ENCODE data around the gene DYRK4. TPM values are rescaled to one million over a fixed set of nuclear protein-coding genes. Genes with fewer than 3 reads are reported as not detected.

Gene DYRK4
- total RNA-seq, 1 donor from 2014 or later, result 20.5 TPM

DNA sequence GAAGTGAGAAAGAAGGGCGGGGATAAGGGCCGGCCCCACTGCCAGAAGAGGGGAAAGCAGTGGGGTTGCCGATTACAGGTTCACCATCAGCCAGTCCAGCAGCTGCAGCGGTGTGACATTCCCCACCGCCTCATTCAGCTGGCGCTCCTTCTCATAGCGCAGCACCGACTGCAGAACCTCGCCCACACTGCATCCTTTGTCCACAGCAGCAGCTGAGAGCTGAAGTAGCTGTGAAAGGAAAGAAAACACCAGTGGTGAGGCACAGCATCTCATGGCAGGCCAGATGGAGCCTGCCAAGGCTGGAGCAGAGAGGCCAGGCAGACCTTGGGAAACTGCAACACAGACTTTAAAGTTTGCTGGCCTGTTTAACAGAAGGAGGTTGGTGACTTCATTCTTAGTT is 53.7 kb downstream of the DYRK4 start:
- no peak overlapping the region for H2AFZ ChIP-seq (replicated peaks)
- DNase-seq (ENCODE audit: low spot score), result no peak
- H3K4me1 ChIP-seq, result no peaks in the 10 kb centered on the region
- Mint-ChIP-seq H3K9me3 (no peaks in the 10 kb centered on the region), H3K27me3 (ENCODE audit: insufficient read depth, low read depth) (peaks cover 2% of the 10 kb centered on the region), H3K4me1 (no peaks in the 10 kb centered on the region), H3K36me3 (peaks cover 11% of the 10 kb centered on the region), H3K27ac (no peak overlapping the region), H3K4me3 (no peak overlapping the region)
- no peak overlapping the region for H3K9ac ChIP-seq
- no peaks in the 10 kb centered on the region for H3F3A ChIP-seq (ENCODE audit: low read depth)
- H3K79me2 ChIP-seq (ENCODE audit: low read depth), result no peaks in the 10 kb centered on the region
- H4K20me1 ChIP-seq (ENCODE audit: low read depth), result no peaks in the 10 kb centered on the region
- no peak overlapping the region for H3K4me2 ChIP-seq
- H3K4me3 ChIP-seq, result no peak overlapping the region
- H3K27me3 ChIP-seq, result no peaks in the 10 kb centered on the region
- H3K9me3 ChIP-seq (ENCODE audit: low read depth), result no peaks in the 10 kb centered on the region
- H3K27ac ChIP-seq, result no peak overlapping the region
- TF ChIP-seq, protein P1, sequence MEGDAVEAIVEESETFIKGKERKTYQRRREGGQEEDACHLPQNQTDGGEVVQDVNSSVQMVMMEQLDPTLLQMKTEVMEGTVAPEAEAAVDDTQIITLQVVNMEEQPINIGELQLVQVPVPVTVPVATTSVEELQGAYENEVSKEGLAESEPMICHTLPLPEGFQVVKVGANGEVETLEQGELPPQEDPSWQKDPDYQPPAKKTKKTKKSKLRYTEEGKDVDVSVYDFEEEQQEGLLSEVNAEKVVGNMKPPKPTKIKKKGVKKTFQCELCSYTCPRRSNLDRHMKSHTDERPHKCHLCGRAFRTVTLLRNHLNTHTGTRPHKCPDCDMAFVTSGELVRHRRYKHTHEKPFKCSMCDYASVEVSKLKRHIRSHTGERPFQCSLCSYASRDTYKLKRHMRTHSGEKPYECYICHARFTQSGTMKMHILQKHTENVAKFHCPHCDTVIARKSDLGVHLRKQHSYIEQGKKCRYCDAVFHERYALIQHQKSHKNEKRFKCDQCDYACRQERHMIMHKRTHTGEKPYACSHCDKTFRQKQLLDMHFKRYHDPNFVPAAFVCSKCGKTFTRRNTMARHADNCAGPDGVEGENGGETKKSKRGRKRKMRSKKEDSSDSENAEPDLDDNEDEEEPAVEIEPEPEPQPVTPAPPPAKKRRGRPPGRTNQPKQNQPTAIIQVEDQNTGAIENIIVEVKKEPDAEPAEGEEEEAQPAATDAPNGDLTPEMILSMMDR (IDR thresholded peaks at IDR 0.05), result no peak
- no peak for TF ChIP-seq EZH2phosphoT487 (IDR thresholded peaks at IDR 0.05)
- TF ChIP-seq EZH2 (IDR thresholded peaks at IDR 0.05), result no peak
- H3K36me3 ChIP-seq, result no peaks in the 10 kb centered on the region

DNA sequence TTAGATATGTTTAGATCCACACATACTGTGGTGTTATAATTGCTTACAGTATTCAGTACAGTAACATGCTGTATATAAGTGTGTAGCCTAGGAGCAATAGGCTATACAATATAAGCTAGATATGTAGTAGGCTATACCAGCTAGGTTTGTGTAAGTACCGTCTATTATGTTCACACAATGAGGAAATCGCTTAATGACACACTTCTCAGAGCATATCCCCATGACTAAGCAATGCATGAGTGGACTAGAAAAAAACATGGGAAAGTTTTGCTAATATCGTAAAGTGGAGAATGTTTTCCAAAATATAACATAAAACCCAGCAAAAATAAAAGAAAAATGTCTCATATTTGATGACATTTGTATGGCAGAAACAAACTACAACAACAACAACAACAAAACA is 59.5 kb downstream of the DYRK4 start:
- Mint-ChIP-seq H3K4me1 (no peaks in the 10 kb centered on the region), H3K36me3 (no peaks in the 10 kb centered on the region), H3K27ac (no peak overlapping the region), H3K4me3 (no peak overlapping the region), H3K27me3 (ENCODE audit: insufficient read depth, low read depth) (peaks cover 7% of the 10 kb centered on the region), H3K9me3 (no peaks in the 10 kb centered on the region)
- Histone ChIP-seq H4K20me1 (ENCODE audit: low read depth) (no peaks in the 10 kb centered on the region), H3K27me3 (no peaks in the 10 kb centered on the region), H3K36me3 (no peaks in the 10 kb centered on the region), H3K27ac (no peak overlapping the region), H3K79me2 (ENCODE audit: low read depth) (no peaks in the 10 kb centered on the region), H3K4me3 (no peak overlapping the region), H3K4me1 (no peaks in the 10 kb centered on the region), H3K9ac (no peak overlapping the region), H3K9me3 (ENCODE audit: low read depth) (no peaks in the 10 kb centered on the region), H3F3A (ENCODE audit: low read depth) (no peaks in the 10 kb centered on the region), H2AFZ (replicated peaks) (no peak overlapping the region), H3K4me2 (no peak overlapping the region)
- DNase-seq (ENCODE audit: low spot score), result no peak
- TF ChIP-seq EZH2 (IDR thresholded peaks at IDR 0.05) (no peak), EZH2phosphoT487 (IDR thresholded peaks at IDR 0.05) (no peak)
- TF ChIP-seq, protein P1 (IDR thresholded peaks at IDR 0.05), result no peak

DNA sequence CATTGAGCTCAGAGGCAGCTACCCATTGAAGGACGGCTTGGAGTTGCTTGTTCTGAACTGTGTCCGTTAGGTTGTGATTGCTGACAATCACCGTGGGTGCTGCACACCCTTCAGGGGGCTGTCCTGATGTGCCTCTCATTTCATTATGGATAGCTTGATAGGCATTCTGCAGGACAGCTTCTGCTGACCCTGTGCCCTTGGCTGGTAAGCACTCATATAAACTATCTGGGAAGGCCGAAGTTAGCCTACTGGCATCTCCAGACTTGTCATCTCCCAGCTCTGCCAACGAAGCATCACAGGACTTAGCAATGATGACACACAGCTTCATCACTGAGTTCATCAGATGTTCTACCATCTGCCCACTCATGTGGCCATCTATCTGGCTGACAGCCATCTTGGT is 64.5 kb downstream of the DYRK4 start:
- no peaks in the 10 kb centered on the region for H4K20me1 ChIP-seq (ENCODE audit: low read depth)
- H3K4me1 Mint-ChIP-seq, result peaks cover 3% of the 10 kb centered on the region
- no peaks in the 10 kb centered on the region for H3K36me3 ChIP-seq
- H3F3A ChIP-seq (ENCODE audit: low read depth), result no peaks in the 10 kb centered on the region
- H3K9me3 ChIP-seq (ENCODE audit: low read depth), result no peaks in the 10 kb centered on the region
- no peak for DNase-seq (ENCODE audit: low spot score)
- H3K27ac Mint-ChIP-seq, result no peak overlapping the region
- no peaks in the 10 kb centered on the region for H3K27me3 ChIP-seq
- no peak overlapping the region for H3K9ac ChIP-seq
- peaks cover 5% of the 10 kb centered on the region for H3K27me3 Mint-ChIP-seq (ENCODE audit: insufficient read depth, low read depth)
- H3K4me1 ChIP-seq, result peaks cover 15% of the 10 kb centered on the region
- no peaks in the 10 kb centered on the region for H3K36me3 Mint-ChIP-seq
- H3K4me2 ChIP-seq, result no peak overlapping the region
- TF ChIP-seq EZH2phosphoT487 (IDR thresholded peaks at IDR 0.05) (no peak), EZH2 (IDR thresholded peaks at IDR 0.05) (no peak)
- TF ChIP-seq, protein P1 (IDR thresholded peaks at IDR 0.05), result no peak
- H2AFZ ChIP-seq (replicated peaks), result no peak overlapping the region
- no peaks in the 10 kb centered on the region for H3K79me2 ChIP-seq (ENCODE audit: low read depth)
- H3K4me3 Mint-ChIP-seq, result no peak overlapping the region
- H3K9me3 Mint-ChIP-seq, result peaks cover 2% of the 10 kb centered on the region
- H3K4me3 ChIP-seq, result no peak overlapping the region
- no peak overlapping the region for H3K27ac ChIP-seq

Data from neural progenitor cell (in vitro differentiated cells).